MCF 10A (cell line): ENCODE results near the gene SLC25A40. TPM values are rescaled to one million over a fixed set of nuclear protein-coding genes. Genes with fewer than 3 reads are reported as not detected.
"Not testable (repeated sequence)": the region's sequence is repeated elsewhere in the genome, so short reads cannot be mapped to it uniquely, and the experiment has no call there.

Experiments used
- BruUV-seq: library from RNA; stranded (reverse); fragments of 400-500 nt; replicated peaks from 2 replicates; lab custom pipeline; 2021; lab: Mats Ljungman, UMichigan
- CTCF ChIA-PET: fragments of 300-600 bp; sonication (Branson Sonifier 250); formaldehyde crosslinking; extraction: SDS; loops from one replicate; lab custom pipeline; 2021; ENCODE audit warnings: antibody characterized with exemption, inconsistent platforms; lab: Yijun Ruan, JAX
- POLR2A ChIA-PET: fragments of 300-600, 350-650 bp; sonication (Branson Sonifier 250); formaldehyde crosslinking; extraction: SDS; loops from one replicate; lab custom pipeline; 2020; ENCODE audit warnings: antibody characterized with exemption, inconsistent platforms; lab: Yijun Ruan, JAX
- DNase-seq: peaks from one replicate; pipeline ENCODE4 v3.0.0-alpha.2; 2018; ENCODE audit not compliant: unreplicated experiment
- H3K27ac Mint-ChIP-seq: one replicate; pipeline ENCODE4 v1.8.0; 2022; ENCODE audit warnings: mild to moderate bottlenecking, low read depth, mixed read lengths; ENCODE audit not compliant: unreplicated experiment
- H3K27me3 Mint-ChIP-seq: one replicate; pipeline ENCODE4 v1.8.0; 2022; ENCODE audit warnings: mixed read lengths; ENCODE audit not compliant: insufficient read depth, unreplicated experiment
- H3K36me3 Mint-ChIP-seq: one replicate; pipeline ENCODE4 v1.8.0; 2022; ENCODE audit warnings: mild to moderate bottlenecking, moderate library complexity, mixed read lengths; ENCODE audit not compliant: insufficient read depth, unreplicated experiment
- H3K4me1 Mint-ChIP-seq: one replicate; pipeline ENCODE4 v1.8.0; 2022; ENCODE audit warnings: mixed read lengths; ENCODE audit not compliant: insufficient read depth, unreplicated experiment
- H3K4me3 Mint-ChIP-seq: one replicate; pipeline ENCODE4 v1.8.0; 2022; ENCODE audit warnings: mild to moderate bottlenecking, moderate library complexity, mixed read lengths; ENCODE audit not compliant: unreplicated experiment
- H3K9me3 Mint-ChIP-seq: one replicate; pipeline ENCODE4 v1.8.0; 2022; ENCODE audit warnings: mixed read lengths; ENCODE audit not compliant: unreplicated experiment
- CTCF ChIP-seq: fragments of 200-600 bp; IDR thresholded peaks from one replicate; pipeline ENCODE4 v1.8.0; 2022; ENCODE audit warnings: antibody characterized with exemption, mild to moderate bottlenecking; ENCODE audit not compliant: unreplicated experiment
- intact Hi-C: fragments of 100-400 bp; cut with micrococcal nuclease; formaldehyde crosslinking; loops from 2 replicates; pipeline ENCODE4 v1.14.1; 2022
- total RNA-seq: library from RNA; stranded (reverse); gene quantifications from 2 replicates; pipeline ENCODE4 v1.2.3, GENCODE V29; 2022

The SLC25A40 gene
- total RNA-seq, 1 experiment from 2014 or later: 10.7 TPM

GRCh38 chr7:87870471-87870870 is 5.7 kb downstream of the SLC25A40 start:
- peaks cover 27% of the 10 kb centered on the region for H3K36me3 Mint-ChIP-seq
- BruUV-seq: no TSS peak
- no peaks in the 10 kb centered on the region for H3K27me3 Mint-ChIP-seq
- peaks cover 26% of the 10 kb centered on the region for H3K4me1 Mint-ChIP-seq
- ChIA-PET POLR2A (interaction anchor here (1.1 kb wide), 1 partner anchor 28 kb away, joined by 3 read pairs; no protein-coding TSS in a partner anchor), CTCF (interaction anchor here (0.7 to 2.5 kb wide), 6 partner anchors 15 to 365 kb away, joined by 3 to 10 read pairs (median 4); no protein-coding TSS in a partner anchor)
- no peak for DNase-seq
- intact Hi-C loops: no loop called here
- H3K9me3 Mint-ChIP-seq: no peaks in the 10 kb centered on the region
- no peak overlapping the region for H3K4me3 Mint-ChIP-seq
- no peak for TF ChIP-seq CTCF
- H3K27ac Mint-ChIP-seq: no peak overlapping the region

GRCh38 chr7:87866533-87866932 is 9.6 kb downstream of the SLC25A40 start:
- H3K27ac Mint-ChIP-seq, POLR2A ChIA-PET, H3K4me3 Mint-ChIP-seq, CTCF ChIA-PET, H3K4me1 Mint-ChIP-seq, DNase-seq, intact Hi-C loops, H3K9me3 Mint-ChIP-seq, BruUV-seq, H3K27me3 Mint-ChIP-seq: not testable (repeated sequence)
- peaks cover 27% of the 10 kb centered on the region for H3K36me3 Mint-ChIP-seq

- intact Hi-C loops: no loop called here
- H3K4me3 Mint-ChIP-seq: no peak overlapping the region
- H3K9me3 Mint-ChIP-seq: no peaks in the 10 kb centered on the region
- TF ChIP-seq CTCF: no peak
- no peak overlapping the region for H3K27ac Mint-ChIP-seq
- no peaks in the 10 kb centered on the region for H3K27me3 Mint-ChIP-seq
- ChIA-PET CTCF (interaction anchor here (0.7 to 1.6 kb wide), 2 partner anchors 21 to 360 kb away, joined by 4 to 5 read pairs; no protein-coding TSS in a partner anchor), POLR2A (interaction anchor here (0.6 to 2.8 kb wide), 2 partner anchors 9 to 1142 kb away, joined by 3 to 12 read pairs; partner anchors contain the start of genes DBF4 and SLC25A40)
- BruUV-seq: no TSS peak
- peaks cover 26% of the 10 kb centered on the region for H3K36me3 Mint-ChIP-seq
- DNase-seq: no peak
- peaks cover 6% of the 10 kb centered on the region for H3K4me1 Mint-ChIP-seq
Measured at GRCh38 chr7:87866089-87866488, 10.1 kb downstream of the SLC25A40 start.

- intact Hi-C loops: no loop called here
- Mint-ChIP-seq H3K4me3 (no peak overlapping the region), H3K36me3 (peaks cover 26% of the 10 kb centered on the region), H3K4me1 (peaks cover 6% of the 10 kb centered on the region), H3K27me3 (no peaks in the 10 kb centered on the region), H3K9me3 (no peaks in the 10 kb centered on the region), H3K27ac (no peak overlapping the region)
- POLR2A ChIA-PET: no interaction called here
- no TSS peak for BruUV-seq
- DNase-seq: no peak
- CTCF ChIA-PET: interaction anchor here (1.5 kb wide), 1 partner anchor 16 kb away, joined by 4 read pairs; no protein-coding TSS in a partner anchor
- TF ChIP-seq CTCF: no peak
Measured at GRCh38 chr7:87858417-87859100, 17.6 kb downstream of the SLC25A40 start.
